Measurements from ENCODE around the gene ABCA1.
"Not testable (repeated sequence)": the region's sequence is repeated elsewhere in the genome, so short reads cannot be mapped to it uniquely, and the experiment has no call there.

Gene ABCA1

GRCh38 chr9:104868687-104869404 lies 59.1 kb downstream of the ABCA1 start:
- peak; percentile 86 for DNase-seq

- DNase-seq, result no peak
These were observed 59.7 kb downstream of the ABCA1 start for GRCh38 chr9:104868303-104868686.

- no peak for DNase-seq
These were observed 61.8 kb downstream of the ABCA1 start for GRCh38 chr9:104866191-104866590.

GRCh38 chr9:104864675-104865104 lies 63.3 kb downstream of the ABCA1 start:
- DNase-seq, result no peak

GRCh38 chr9:104863180-104863883 lies 64.6 kb downstream of the ABCA1 start:
- DNase-seq, result peak; percentile 52

GRCh38 chr9:104861397-104861796 lies 66.6 kb downstream of the ABCA1 start:
- no peak for DNase-seq

GRCh38 chr9:104860263-104860662 lies 67.7 kb downstream of the ABCA1 start:
- DNase-seq, result no peak

GRCh38 chr9:104858846-104859245 lies 69.1 kb downstream of the ABCA1 start:
- DNase-seq, result no peak

- no peak for DNase-seq
These were observed 69.7 kb downstream of the ABCA1 start for GRCh38 chr9:104858271-104858670.

- DNase-seq, result no peak
These were observed 71.5 kb downstream of the ABCA1 start for GRCh38 chr9:104856413-104856941.

- DNase-seq, result no peak
These were observed 72.1 kb downstream of the ABCA1 start for GRCh38 chr9:104855807-104856206.

- DNase-seq, result not testable (repeated sequence)
These were observed 72.7 kb downstream of the ABCA1 start for GRCh38 chr9:104855258-104855657.

- no peak for DNase-seq
These were observed 73.3 kb downstream of the ABCA1 start for GRCh38 chr9:104854613-104855012.

GRCh38 chr9:104853683-104854082 lies 74.3 kb downstream of the ABCA1 start:
- DNase-seq, result no peak

- no peak for DNase-seq
These were observed 74.8 kb downstream of the ABCA1 start for GRCh38 chr9:104853159-104853558.

- no peak for DNase-seq
These were observed 76.4 kb downstream of the ABCA1 start for GRCh38 chr9:104851546-104851920.

GRCh38 chr9:104850786-104851545 lies 77.0 kb downstream of the ABCA1 start:
- DNase-seq, result no peak

- no peak for DNase-seq
These were observed 78.9 kb downstream of the ABCA1 start for GRCh38 chr9:104849023-104849422.

- DNase-seq, result no peak
These were observed 83.2 kb downstream of the ABCA1 start for GRCh38 chr9:104844710-104845109.

- no peak for DNase-seq
These were observed 84.2 kb downstream of the ABCA1 start for GRCh38 chr9:104843644-104844240.

- no peak for DNase-seq
These were observed 85.3 kb downstream of the ABCA1 start for GRCh38 chr9:104842698-104843097.

GRCh38 chr9:104841601-104842141 lies 86.3 kb downstream of the ABCA1 start:
- no peak for DNase-seq

GRCh38 chr9:104838958-104839357 lies 89.0 kb downstream of the ABCA1 start:
- no peak for DNase-seq
